ENCODE results near the gene TENT5A.

DNA sequence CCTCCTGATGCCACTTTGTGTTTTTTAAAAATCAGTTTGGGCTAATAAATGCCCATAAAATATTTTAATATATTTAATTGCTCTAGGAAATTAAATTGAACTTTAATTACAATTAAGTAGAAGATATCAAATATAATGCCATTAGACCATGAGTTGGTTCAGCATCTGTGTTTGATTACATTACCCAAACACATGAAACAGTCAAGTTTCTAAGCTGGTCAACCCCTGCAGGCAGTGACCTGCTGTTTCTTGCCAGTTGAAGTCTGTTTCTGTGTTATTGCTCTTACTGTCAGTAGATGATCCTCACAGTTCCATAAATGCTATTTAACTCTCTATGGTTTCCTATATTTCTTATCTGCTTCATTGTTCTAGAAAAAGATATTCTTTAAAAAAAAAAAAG, 9.7 kb upstream of the TENT5A start:
- TF ChIP-seq, protein P1, sequence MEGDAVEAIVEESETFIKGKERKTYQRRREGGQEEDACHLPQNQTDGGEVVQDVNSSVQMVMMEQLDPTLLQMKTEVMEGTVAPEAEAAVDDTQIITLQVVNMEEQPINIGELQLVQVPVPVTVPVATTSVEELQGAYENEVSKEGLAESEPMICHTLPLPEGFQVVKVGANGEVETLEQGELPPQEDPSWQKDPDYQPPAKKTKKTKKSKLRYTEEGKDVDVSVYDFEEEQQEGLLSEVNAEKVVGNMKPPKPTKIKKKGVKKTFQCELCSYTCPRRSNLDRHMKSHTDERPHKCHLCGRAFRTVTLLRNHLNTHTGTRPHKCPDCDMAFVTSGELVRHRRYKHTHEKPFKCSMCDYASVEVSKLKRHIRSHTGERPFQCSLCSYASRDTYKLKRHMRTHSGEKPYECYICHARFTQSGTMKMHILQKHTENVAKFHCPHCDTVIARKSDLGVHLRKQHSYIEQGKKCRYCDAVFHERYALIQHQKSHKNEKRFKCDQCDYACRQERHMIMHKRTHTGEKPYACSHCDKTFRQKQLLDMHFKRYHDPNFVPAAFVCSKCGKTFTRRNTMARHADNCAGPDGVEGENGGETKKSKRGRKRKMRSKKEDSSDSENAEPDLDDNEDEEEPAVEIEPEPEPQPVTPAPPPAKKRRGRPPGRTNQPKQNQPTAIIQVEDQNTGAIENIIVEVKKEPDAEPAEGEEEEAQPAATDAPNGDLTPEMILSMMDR (IDR thresholded peaks at IDR 0.05): no peak
- no peak for TF ChIP-seq POLR2A (IDR thresholded peaks at IDR 0.05)
- TF ChIP-seq EP300 (IDR thresholded peaks at IDR 0.05): no peak
- TF ChIP-seq POLR2AphosphoS5 (IDR thresholded peaks at IDR 0.05): no peak

Measured in suprapubic skin (tissue), 4 donors.